GM21528 (cell line): ENCODE measurements around the gene CALN1.
"Not testable (repeated sequence)": the region's sequence is repeated elsewhere in the genome, so short reads cannot be mapped to it uniquely, and the experiment has no call there.

Experiments used
- ATAC-seq: cut with Tn5 transposase; IDR thresholded peaks from one replicate; pipeline ENCODE4 v1.9.1; 2021; ENCODE audit warnings: mild to moderate bottlenecking, moderate library complexity; ENCODE audit not compliant: unreplicated experiment, low FRiP score

The CALN1 gene

GRCh38 chr7:72412121-72412618 is at the start of gene CALN1:
Gene CALN1, minus strand, starts transcription at chr7:72412338.
- not testable (repeated sequence) for ATAC-seq

- no peak for ATAC-seq
Observed at GRCh38 chr7:72453471-72453870, 41.3 kb upstream of the CALN1 start.

GRCh38 chr7:72447465-72448204 is 35.5 kb upstream of the CALN1 start:
- no peak for ATAC-seq

- no peak for ATAC-seq
Observed at GRCh38 chr7:72446591-72447462, 34.7 kb upstream of the CALN1 start.

GRCh38 chr7:72446131-72446530 is 34.0 kb upstream of the CALN1 start:
- ATAC-seq, result no peak

- no peak for ATAC-seq
Observed at GRCh38 chr7:72445580-72445979, 33.4 kb upstream of the CALN1 start.

- ATAC-seq, result no peak
Observed at GRCh38 chr7:72445075-72445474, 32.9 kb upstream of the CALN1 start.

- ATAC-seq, result no peak
Observed at GRCh38 chr7:72444026-72444776, 32.1 kb upstream of the CALN1 start.

GRCh38 chr7:72441791-72442190 is 29.7 kb upstream of the CALN1 start:
- ATAC-seq, result no peak

- no peak for ATAC-seq
Observed at GRCh38 chr7:72438491-72438890, 26.4 kb upstream of the CALN1 start.

GRCh38 chr7:72437610-72438009 is 25.5 kb upstream of the CALN1 start:
- no peak for ATAC-seq

- ATAC-seq, result no peak
Observed at GRCh38 chr7:72437061-72437585, 25.0 kb upstream of the CALN1 start.

- ATAC-seq, result no peak
Observed at GRCh38 chr7:72435925-72436480, 23.9 kb upstream of the CALN1 start.

- no peak for ATAC-seq
Observed at GRCh38 chr7:72435366-72435765, 23.2 kb upstream of the CALN1 start.

GRCh38 chr7:72430531-72430930 is 18.4 kb upstream of the CALN1 start:
- ATAC-seq, result no peak

- no peak for ATAC-seq
Observed at GRCh38 chr7:72429316-72429715, 17.2 kb upstream of the CALN1 start.

- no peak for ATAC-seq
Observed at GRCh38 chr7:72416846-72417245, 4.7 kb upstream of the CALN1 start.

- no peak for ATAC-seq
Observed at GRCh38 chr7:72415586-72415985, 3.4 kb upstream of the CALN1 start.

GRCh38 chr7:72413886-72414285 is 1.7 kb upstream of the CALN1 start:
- ATAC-seq, result no peak

GRCh38 chr7:72413290-72413689 is 1.2 kb upstream of the CALN1 start:
- ATAC-seq, result no peak
